Osteoblast (primary cell): Measurements from ENCODE around the gene DDX1. TPM values are rescaled to one million over a fixed set of nuclear protein-coding genes. Genes with fewer than 3 reads are reported as not detected.

ENCODE experiments used
- DNase-seq: peaks from one replicate; pipeline ENCODE4 v3.0.0; 2011; ENCODE audit warnings: low spot score, mixed read lengths; ENCODE audit not compliant: insufficient read length; ENCODE audit errors: missing footprints
- H2AFZ ChIP-seq: 2 replicates; pipeline ENCODE4 v1.6.0; 2011; ENCODE audit warnings: mild to moderate bottlenecking, low read length
- H3K27ac ChIP-seq: 2 replicates; pipeline ENCODE4 v1.5.1; 2011; ENCODE audit warnings: mild to moderate bottlenecking, low read depth, low read length, moderate library complexity
- H3K27me3 ChIP-seq: 2 replicates; pipeline ENCODE4 v1.6.0; 2012; ENCODE audit warnings: mild to moderate bottlenecking, control low read depth, inconsistent platforms, low read length, moderate library complexity; ENCODE audit not compliant: insufficient read depth
- H3K36me3 ChIP-seq: 2 replicates; pipeline ENCODE4 v1.5.1; 2011; ENCODE audit warnings: mild to moderate bottlenecking, low read length, control low read depth, moderate library complexity; ENCODE audit not compliant: insufficient read depth
- H3K4me1 ChIP-seq: 2 replicates; pipeline ENCODE4 v1.5.1; 2011; ENCODE audit warnings: mild to moderate bottlenecking, low read length, control low read depth, moderate library complexity; ENCODE audit not compliant: insufficient read depth
- H3K4me2 ChIP-seq: 2 replicates; pipeline ENCODE4 v1.6.0; 2011; ENCODE audit warnings: mild to moderate bottlenecking, low read length; ENCODE audit not compliant: insufficient read depth
- H3K4me3 ChIP-seq: fragments of 200-600 bp; sonication (generic); 3 replicates; pipeline ENCODE4 v1.5.1; 2012; ENCODE audit warnings: mild to moderate bottlenecking, low read length, inconsistent platforms; ENCODE audit not compliant: insufficient read depth
- H3K79me2 ChIP-seq: 2 replicates; pipeline ENCODE4 v1.6.0; 2012; ENCODE audit warnings: mild to moderate bottlenecking, low read length, control low read depth, inconsistent platforms; ENCODE audit not compliant: insufficient read depth
- H3K9me3 ChIP-seq: 2 replicates; pipeline ENCODE4 v1.5.1; 2011; ENCODE audit warnings: low read depth, low read length, control low read depth
- H4K20me1 ChIP-seq: 2 replicates; pipeline ENCODE4 v1.6.0; 2012; ENCODE audit warnings: mild to moderate bottlenecking, low read length, control low read depth; ENCODE audit not compliant: insufficient read depth
- CTCF ChIP-seq: IDR thresholded peaks from 2 replicates; pipeline ENCODE4 v1.5.1; 2011; ENCODE audit warnings: mild to moderate bottlenecking, low read depth, low read length, moderate library complexity; ENCODE audit errors: extremely low read depth
- total RNA-seq: library from RNA; depleted of rRNA; stranded (reverse); fragments of >200 nt; gene quantifications from 2 replicates; pipeline ENCODE4 v1.2.3, GENCODE V29; 2012

DDX1 gene
- total RNA-seq, 1 donor, result 76.0 TPM

DNA sequence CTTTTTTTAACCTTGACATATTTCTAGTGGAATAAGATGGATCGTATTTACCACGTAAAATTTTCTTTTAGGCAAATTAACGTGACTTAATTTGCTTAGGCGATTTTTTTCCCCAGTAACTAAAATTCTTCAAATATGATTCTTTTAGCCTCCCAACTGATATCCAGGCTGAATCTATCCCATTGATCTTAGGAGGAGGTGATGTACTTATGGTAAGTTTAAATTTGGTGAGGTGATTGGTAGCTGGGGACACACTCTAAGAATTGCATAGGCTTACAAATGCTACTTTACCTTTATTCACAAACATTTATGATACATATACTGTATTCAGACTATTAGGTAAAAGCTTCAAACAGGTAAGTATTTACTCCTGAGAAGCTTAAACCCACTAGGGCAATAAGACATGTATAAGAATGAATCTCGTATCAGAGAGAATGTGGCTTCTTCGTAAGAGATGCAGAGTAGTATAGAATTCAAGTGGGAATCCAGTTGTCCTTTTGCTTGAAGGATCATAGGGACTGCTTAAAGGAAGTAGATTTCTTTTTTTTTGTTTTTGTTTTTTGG, 3.8 kb downstream of the DDX1 start:
- peaks cover 48% of the 10 kb centered on the region for H3K79me2 ChIP-seq
- H3K4me2 ChIP-seq, result no peak overlapping the region
- peaks cover 52% of the 10 kb centered on the region for H3K36me3 ChIP-seq
- no peaks in the 10 kb centered on the region for H3K9me3 ChIP-seq
- no peak for TF ChIP-seq CTCF
- peaks cover 14% of the 10 kb centered on the region for H3K4me1 ChIP-seq
- H3K4me3 ChIP-seq, result no peak overlapping the region
- H4K20me1 ChIP-seq, result peaks cover 30% of the 10 kb centered on the region
- no peak overlapping the region for H3K27ac ChIP-seq
- no peak overlapping the region for H2AFZ ChIP-seq
- no peak for DNase-seq
- no peaks in the 10 kb centered on the region for H3K27me3 ChIP-seq

DNA sequence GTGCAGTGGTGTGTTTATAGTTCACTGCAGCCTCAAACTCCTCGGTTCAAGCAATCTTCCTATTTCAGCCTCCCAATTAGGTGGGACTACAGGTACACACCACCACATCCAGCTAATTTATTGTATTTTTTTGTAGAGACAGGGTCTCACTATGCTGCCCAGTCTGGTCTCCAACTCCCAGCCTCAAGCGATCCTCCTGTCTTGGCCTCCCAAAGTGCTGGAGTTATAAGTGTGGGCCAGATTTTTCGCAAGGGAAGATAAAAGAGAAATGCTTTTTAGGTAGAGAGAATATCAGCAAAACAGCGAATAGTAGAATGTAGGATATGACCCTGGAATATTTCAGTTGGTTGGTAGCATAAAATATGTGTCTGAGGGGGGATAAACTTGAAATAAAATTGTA, 4.3 kb downstream of the DDX1 start:
- peaks cover 30% of the 10 kb centered on the region for H4K20me1 ChIP-seq
- no peak overlapping the region for H3K4me3 ChIP-seq
- TF ChIP-seq CTCF, result no peak
- peaks cover 48% of the 10 kb centered on the region for H3K79me2 ChIP-seq
- no peak overlapping the region for H3K4me2 ChIP-seq
- peaks cover 57% of the 10 kb centered on the region for H3K36me3 ChIP-seq
- H3K27ac ChIP-seq, result no peak overlapping the region
- no peaks in the 10 kb centered on the region for H3K27me3 ChIP-seq
- no peak overlapping the region for H2AFZ ChIP-seq
- H3K4me1 ChIP-seq, result peaks cover 13% of the 10 kb centered on the region
- H3K9me3 ChIP-seq, result no peaks in the 10 kb centered on the region
- DNase-seq, result no peak

DNA sequence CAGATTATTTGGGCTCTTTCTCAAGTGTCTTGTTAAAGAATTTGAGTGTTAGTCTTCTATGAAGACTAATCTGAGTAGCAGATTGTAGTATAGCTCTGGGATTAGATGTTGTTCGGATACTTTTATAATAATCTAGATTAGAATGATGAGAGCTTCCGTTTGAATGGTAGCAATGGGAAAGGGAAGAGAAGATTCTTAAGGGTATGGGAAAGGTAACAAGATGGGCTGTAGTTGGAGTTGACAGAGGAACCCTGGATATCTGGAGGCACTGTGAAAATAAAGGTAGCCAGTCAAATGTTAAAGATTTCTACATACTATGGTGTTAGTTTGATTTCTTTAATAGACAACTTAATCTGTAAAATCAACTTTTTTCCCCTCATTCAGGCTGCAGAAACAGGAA, 4.7 kb downstream of the DDX1 start:
- no peak for TF ChIP-seq CTCF
- Histone ChIP-seq H3K9me3 (no peaks in the 10 kb centered on the region), H3K4me3 (no peak overlapping the region), H3K36me3 (peaks cover 61% of the 10 kb centered on the region), H3K4me2 (no peak overlapping the region), H3K79me2 (peaks cover 47% of the 10 kb centered on the region), H3K4me1 (peaks cover 9% of the 10 kb centered on the region), H2AFZ (no peak overlapping the region), H4K20me1 (peaks cover 30% of the 10 kb centered on the region), H3K27me3 (no peaks in the 10 kb centered on the region), H3K27ac (no peak overlapping the region)
- DNase-seq, result no peak

GRCh38 chr2:15596968-15597367, 5.3 kb downstream of the DDX1 start:
- Histone ChIP-seq H3K4me3 (no peak overlapping the region), H3K4me1 (peaks cover 7% of the 10 kb centered on the region), H3K27me3 (no peaks in the 10 kb centered on the region), H4K20me1 (peaks cover 30% of the 10 kb centered on the region), H3K4me2 (no peak overlapping the region), H3K36me3 (peaks cover 67% of the 10 kb centered on the region), H2AFZ (no peak overlapping the region), H3K27ac (no peak overlapping the region), H3K79me2 (peaks cover 42% of the 10 kb centered on the region), H3K9me3 (no peaks in the 10 kb centered on the region)
- DNase-seq, result no peak
- no peak for TF ChIP-seq CTCF
